Liver (tissue), 3 donors: ENCODE results near the gene PALB2.

Experiments
- GABPA ChIP-seq, 2 donors: IDR thresholded peaks in 1 of 2; conservative IDR thresholded peaks in 1 of 2; 2 replicates each; pipeline ENCODE4 v1.6.1; 2016; ENCODE audit warnings: antibody characterized with exemption in 2 of 2, mild to moderate bottlenecking in 1 of 2, moderate library complexity in 1 of 2
- JUND ChIP-seq, 2 donors: IDR thresholded peaks; 2 replicates each; pipeline ENCODE4 v1.6.1; 2016; ENCODE audit warnings: antibody characterized with exemption in 2 of 2
- RAD21 ChIP-seq, 2 donors: IDR thresholded peaks; 2 replicates each; pipeline ENCODE4 v1.6.1; 2016; ENCODE audit warnings: antibody characterized with exemption in 2 of 2, mild to moderate bottlenecking in 2 of 2
- SP1 ChIP-seq: IDR thresholded peaks from 2 replicates; pipeline ENCODE4 v1.6.1; 2018; ENCODE audit warnings: antibody characterized with exemption, mild to moderate bottlenecking
- TAF1 ChIP-seq: conservative IDR thresholded peaks from 2 replicates; pipeline ENCODE4 v1.6.1; 2016; ENCODE audit warnings: antibody characterized with exemption, mild to moderate bottlenecking
- YY1 ChIP-seq: IDR thresholded peaks from 2 replicates; pipeline ENCODE4 v1.6.1; 2016; ENCODE audit warnings: antibody characterized with exemption, mild to moderate bottlenecking
- TF ChIP-seq, protein P1 (sequence below): fragments of 150-350 bp; IDR thresholded peaks from 2 replicates; pipeline ENCODE4 v1.5.1; 2017; ENCODE audit warnings: improper control_type of control experiment, low read depth, low read length; ENCODE audit not compliant: missing input control
- TF ChIP-seq, protein P2 (sequence below): IDR thresholded peaks from 2 replicates; pipeline ENCODE4 v1.6.1; 2016; ENCODE audit warnings: antibody characterized with exemption, mild to moderate bottlenecking
- TF ChIP-seq, protein P3 (sequence below): IDR thresholded peaks from 2 replicates; pipeline ENCODE4 v1.6.1; 2016; ENCODE audit warnings: antibody characterized with exemption
- TF ChIP-seq, protein P4 (sequence below): IDR thresholded peaks from 2 replicates; pipeline ENCODE4 v1.6.1; 2016; ENCODE audit warnings: antibody characterized with exemption
- donor health status: healthy.
- donor health status: healthy.

DNA sequence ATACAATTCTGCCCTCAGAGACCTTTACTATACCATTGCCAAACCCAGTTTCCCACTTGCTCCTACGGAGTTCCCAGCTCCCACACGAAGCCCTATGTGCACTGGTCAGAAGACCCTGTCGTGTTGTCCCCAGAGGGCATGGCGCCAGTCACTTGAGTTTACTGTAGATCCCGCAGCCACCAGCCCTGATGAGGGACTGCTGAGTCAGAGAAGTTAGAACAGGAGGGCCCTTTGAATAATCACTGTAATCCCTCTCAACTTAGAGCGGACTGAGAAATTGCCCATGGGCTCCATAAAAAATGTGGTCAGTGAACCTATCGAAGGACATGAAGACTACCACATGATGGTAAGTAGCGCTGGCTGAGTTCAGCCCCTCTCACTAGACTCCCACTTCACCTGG, 74.4 kb downstream of the PALB2 start:
- no peak for TF ChIP-seq JUND (IDR thresholded peaks at IDR 0.05)
- TF ChIP-seq, protein P1, sequence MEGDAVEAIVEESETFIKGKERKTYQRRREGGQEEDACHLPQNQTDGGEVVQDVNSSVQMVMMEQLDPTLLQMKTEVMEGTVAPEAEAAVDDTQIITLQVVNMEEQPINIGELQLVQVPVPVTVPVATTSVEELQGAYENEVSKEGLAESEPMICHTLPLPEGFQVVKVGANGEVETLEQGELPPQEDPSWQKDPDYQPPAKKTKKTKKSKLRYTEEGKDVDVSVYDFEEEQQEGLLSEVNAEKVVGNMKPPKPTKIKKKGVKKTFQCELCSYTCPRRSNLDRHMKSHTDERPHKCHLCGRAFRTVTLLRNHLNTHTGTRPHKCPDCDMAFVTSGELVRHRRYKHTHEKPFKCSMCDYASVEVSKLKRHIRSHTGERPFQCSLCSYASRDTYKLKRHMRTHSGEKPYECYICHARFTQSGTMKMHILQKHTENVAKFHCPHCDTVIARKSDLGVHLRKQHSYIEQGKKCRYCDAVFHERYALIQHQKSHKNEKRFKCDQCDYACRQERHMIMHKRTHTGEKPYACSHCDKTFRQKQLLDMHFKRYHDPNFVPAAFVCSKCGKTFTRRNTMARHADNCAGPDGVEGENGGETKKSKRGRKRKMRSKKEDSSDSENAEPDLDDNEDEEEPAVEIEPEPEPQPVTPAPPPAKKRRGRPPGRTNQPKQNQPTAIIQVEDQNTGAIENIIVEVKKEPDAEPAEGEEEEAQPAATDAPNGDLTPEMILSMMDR, result no peak
- TF ChIP-seq YY1, result no peak
- no peak for TF ChIP-seq RAD21 (IDR thresholded peaks at IDR 0.05)
- TF ChIP-seq GABPA (IDR thresholded peaks at IDR 0.05 in 1 of 2, conservative IDR thresholded peaks at IDR 0.05 in 1 of 2), result no peak
- TF ChIP-seq, protein P2, sequence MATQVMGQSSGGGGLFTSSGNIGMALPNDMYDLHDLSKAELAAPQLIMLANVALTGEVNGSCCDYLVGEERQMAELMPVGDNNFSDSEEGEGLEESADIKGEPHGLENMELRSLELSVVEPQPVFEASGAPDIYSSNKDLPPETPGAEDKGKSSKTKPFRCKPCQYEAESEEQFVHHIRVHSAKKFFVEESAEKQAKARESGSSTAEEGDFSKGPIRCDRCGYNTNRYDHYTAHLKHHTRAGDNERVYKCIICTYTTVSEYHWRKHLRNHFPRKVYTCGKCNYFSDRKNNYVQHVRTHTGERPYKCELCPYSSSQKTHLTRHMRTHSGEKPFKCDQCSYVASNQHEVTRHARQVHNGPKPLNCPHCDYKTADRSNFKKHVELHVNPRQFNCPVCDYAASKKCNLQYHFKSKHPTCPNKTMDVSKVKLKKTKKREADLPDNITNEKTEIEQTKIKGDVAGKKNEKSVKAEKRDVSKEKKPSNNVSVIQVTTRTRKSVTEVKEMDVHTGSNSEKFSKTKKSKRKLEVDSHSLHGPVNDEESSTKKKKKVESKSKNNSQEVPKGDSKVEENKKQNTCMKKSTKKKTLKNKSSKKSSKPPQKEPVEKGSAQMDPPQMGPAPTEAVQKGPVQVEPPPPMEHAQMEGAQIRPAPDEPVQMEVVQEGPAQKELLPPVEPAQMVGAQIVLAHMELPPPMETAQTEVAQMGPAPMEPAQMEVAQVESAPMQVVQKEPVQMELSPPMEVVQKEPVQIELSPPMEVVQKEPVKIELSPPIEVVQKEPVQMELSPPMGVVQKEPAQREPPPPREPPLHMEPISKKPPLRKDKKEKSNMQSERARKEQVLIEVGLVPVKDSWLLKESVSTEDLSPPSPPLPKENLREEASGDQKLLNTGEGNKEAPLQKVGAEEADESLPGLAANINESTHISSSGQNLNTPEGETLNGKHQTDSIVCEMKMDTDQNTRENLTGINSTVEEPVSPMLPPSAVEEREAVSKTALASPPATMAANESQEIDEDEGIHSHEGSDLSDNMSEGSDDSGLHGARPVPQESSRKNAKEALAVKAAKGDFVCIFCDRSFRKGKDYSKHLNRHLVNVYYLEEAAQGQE, result no peak
- no peak for TF ChIP-seq SP1
- TF ChIP-seq, protein P3, sequence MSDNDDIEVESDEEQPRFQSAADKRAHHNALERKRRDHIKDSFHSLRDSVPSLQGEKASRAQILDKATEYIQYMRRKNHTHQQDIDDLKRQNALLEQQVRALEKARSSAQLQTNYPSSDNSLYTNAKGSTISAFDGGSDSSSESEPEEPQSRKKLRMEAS, result no peak
- TF ChIP-seq, protein P4, sequence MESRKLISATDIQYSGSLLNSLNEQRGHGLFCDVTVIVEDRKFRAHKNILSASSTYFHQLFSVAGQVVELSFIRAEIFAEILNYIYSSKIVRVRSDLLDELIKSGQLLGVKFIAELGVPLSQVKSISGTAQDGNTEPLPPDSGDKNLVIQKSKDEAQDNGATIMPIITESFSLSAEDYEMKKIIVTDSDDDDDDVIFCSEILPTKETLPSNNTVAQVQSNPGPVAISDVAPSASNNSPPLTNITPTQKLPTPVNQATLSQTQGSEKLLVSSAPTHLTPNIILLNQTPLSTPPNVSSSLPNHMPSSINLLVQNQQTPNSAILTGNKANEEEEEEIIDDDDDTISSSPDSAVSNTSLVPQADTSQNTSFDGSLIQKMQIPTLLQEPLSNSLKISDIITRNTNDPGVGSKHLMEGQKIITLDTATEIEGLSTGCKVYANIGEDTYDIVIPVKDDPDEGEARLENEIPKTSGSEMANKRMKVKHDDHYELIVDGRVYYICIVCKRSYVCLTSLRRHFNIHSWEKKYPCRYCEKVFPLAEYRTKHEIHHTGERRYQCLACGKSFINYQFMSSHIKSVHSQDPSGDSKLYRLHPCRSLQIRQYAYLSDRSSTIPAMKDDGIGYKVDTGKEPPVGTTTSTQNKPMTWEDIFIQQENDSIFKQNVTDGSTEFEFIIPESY, result no peak
- no peak for TF ChIP-seq TAF1
